ENCODE measurements around the gene KRTAP12-3.
"Not testable (repeated sequence)": the region's sequence is repeated elsewhere in the genome, so short reads cannot be mapped to it uniquely, and the experiment has no call there.

The KRTAP12-3 gene, protein sequence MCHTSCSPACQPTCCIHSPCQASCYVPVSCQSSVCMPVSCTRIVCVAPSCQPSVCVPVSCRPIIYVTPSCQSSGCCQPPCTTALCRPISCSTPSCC

DNA sequence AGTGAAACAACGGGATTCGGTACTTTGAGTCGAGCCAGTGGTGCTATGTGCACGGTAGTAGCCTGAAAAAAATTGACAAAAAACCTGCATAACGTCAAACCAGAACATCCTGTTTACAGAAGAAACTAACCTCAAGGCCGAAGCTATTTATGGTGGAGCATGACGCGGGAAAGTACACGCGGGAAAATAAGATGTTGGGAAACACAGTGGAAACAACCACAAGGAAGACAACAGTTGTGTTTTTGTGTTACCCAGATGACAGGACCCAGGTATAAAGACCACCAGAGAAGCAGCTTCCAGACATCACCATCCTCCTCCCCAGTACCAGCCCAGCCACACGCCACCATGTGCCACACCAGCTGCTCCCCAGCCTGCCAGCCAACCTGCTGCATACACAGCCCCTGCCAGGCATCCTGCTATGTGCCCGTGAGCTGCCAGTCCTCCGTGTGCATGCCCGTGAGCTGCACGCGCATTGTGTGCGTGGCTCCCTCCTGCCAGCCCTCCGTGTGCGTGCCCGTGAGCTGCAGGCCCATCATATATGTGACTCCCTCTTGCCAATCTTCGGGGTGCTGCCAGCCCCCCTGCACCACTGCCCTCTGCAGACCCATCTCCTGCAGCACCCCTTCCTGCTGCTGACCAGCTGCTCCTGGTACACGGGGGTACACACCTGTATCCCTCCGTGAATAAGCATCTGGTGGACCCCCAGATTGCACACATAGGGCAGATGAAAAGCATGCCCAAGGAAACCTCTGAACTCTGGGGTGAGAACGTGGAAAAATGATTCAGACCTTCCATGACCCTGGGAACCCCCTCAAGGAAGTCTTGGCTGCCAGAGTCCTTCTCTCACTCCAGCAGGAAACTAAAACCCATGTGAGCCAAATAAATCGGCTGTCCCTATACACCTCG lies at the start of gene KRTAP12-3:
TSS of gene KRTAP12-3 (plus strand) at position 298 of the 906 bp plus-strand sequence. CDS start at position 346, 48 bp downstream.
- DNase-seq, result no peak

DNA sequence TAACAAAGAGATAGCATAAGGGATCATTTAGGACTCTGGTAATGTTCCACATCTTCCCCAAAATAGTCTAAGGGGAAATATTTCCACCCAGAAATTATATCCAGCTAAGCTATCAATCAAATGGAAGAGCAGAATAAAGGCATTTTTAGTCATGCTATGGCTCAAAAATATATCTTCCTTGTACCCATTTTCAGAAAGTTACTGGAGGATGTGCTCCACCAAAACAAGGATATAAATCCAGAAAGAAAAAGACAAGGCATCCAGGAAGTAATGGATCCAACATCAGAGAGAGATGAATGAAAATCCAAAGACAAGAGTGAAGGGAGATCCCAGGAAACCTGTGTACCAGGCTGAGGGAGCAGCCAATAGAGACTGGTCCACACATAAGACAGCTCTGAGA lies 48.5 kb upstream of the KRTAP12-3 start:
- no peak for DNase-seq

DNA sequence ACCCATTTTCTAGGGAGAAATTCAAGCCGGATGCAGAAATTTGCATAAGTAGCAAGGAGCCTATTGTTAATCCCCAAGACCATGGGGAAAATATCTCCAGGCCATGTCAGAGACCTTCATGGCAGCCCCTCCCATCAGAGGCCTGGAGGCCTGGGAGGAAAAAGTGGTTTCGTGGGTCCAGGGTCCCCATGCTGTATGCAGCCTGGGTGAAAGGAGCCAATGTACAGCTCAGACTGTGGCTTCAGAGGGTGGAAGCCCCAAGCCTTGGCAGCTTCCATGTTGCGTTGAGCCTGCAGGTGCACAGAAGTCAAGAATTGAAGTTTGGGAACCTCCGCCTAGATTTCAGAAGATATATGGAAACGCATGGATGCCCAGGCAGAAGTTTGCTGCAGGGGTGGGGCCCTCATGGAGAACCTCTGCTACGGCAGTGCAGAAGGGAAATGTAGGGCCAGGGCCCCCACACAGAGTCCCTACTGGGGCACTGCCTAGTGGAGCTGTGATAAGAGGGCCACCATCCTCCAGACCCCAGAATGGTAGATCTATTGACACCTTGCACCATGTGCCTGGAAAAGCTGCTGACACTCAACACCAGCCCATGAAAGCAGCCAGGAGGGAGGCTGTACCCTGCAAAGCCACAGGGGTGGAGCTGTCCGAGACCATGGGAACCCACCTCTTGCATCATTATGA lies 47.4 kb upstream of the KRTAP12-3 start:
- DNase-seq, result not testable (repeated sequence)

DNA sequence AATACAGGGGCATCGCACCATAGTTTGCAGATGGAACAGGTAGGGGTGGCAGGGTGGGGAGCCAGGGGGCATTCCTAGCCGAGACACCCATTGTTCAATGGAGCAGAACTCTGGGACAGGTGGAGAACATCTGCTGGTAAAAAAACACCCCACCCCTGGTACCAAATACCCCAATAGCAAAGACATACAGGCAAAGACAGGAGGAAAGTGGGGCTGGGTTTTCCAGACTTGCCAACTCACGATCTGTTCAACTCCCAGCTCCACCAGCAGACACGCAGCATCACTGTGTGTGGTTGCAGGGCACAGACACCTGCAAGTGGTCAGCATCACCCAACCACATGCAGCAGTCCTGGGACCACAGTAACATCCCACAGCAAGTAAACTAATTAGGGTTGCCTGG lies 46.2 kb upstream of the KRTAP12-3 start:
- DNase-seq, result no peak

DNA sequence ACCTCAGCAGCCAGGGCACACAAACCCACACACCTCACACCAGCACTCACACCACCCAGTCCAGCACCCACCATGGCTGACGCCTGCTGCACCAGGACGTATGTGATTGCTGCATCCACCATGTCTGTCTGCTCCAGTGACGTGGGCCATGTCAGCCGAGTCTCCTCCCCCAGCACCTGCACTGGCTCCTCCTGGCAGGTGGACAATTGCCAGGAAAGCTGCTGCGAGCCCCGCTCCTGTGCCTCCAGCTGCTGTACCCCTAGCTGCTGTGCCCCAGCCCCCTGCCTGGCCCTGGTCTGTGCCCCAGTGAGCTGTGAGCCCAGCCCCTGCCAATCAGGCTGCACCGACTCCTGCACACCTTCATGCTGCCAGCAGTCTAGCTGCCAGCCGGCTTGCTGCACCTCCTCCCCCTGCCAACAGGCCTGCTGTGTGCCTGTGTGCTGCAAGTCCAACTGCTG lies 45.7 kb upstream of the KRTAP12-3 start, which contains the start of gene KRTAP10-8:
TSS of gene KRTAP10-8 (plus strand) at position 51 of the 458 bp plus-strand sequence. CDS start at position 73, 22 bp downstream.
- no peak for DNase-seq

DNA sequence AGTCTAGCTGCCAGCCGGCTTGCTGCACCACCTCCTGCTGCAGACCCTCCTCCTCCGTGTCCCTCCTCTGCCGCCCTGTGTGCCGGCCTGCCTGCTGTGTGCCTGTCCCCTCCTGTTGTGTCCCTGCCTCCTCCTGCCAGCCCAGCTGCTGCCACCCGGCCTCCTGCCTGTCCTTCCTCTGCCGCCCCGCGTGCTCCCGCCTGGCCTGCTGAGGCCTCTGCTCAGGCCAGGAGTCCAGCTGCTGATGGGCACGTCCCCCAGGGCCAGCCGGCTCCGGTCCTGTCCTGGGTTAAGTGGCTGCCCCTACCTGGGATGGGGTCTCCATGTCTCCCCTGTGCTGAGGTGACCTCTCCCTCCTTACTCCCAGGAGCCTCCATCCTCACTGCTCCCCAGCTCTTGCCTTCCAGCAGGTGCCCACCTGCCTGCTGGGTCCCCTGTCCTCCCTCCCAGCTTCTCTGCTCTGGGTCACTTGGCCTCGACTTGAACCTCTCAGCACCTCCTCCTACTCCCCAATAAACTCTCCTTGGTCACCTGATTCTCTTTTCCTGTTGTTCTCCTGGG lies 45.0 kb upstream of the KRTAP12-3 start:
- DNase-seq, result no peak

DNA sequence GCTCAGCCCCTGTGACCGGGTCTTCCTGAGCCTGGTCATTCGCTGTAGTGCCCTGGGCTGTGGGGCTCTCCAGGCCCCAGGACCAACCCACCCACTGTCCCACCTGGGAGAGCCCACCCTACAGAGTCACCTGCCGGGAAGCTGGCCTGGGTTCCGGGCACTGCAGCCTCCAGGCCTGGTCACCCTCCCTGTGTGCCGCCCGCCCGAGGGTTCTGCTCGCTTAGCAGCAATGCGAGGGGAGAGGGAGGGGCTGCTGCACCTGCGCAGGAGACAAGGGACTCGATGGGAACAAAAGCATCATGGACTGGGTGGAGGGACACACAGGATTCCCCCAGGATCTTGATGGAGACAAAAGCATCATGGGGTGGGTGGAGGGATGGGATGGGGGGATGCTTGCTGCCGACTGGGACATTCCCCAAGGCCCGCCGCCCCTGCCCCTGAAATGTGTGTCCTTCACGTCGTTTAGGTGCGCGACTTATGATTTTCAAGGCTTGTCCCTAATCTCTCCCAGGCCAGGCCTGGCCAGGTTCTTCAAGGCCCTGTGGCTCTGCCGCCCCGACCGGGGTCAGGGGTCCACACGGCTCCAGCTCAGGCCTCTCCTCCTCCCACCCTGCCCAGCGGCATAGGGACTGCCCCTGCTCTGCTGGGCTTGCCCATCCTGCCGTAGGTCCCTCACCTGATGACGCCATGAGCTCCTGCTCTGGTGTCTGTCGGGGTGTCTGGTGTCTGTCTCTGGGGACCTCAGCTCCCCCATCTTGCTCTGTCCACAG lies 44.2 kb upstream of the KRTAP12-3 start:
- no peak for DNase-seq

DNA sequence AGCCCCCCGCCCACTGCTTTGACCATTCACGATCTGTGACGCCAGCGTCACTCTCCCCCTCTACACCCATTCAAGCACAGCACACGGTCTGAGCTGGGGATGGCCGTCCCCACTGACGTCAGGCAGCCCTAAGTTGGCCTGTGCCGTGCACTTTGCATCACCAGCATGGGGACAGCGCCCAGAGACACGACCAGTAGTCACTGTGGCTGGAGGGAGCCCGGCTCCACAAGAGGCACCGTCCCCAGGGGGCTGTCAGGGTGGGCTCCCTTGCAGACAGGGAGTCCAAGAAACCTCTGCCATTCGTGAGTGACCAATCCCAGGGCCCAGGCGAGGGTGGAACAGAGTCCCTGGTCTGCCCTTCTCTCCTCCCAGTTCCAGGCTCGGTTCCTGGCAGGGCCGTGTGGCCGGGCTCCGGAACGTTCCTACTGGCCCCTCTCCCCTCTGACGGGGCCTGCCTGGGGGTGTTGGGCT lies 43.5 kb upstream of the KRTAP12-3 start:
- DNase-seq, result no peak

DNA sequence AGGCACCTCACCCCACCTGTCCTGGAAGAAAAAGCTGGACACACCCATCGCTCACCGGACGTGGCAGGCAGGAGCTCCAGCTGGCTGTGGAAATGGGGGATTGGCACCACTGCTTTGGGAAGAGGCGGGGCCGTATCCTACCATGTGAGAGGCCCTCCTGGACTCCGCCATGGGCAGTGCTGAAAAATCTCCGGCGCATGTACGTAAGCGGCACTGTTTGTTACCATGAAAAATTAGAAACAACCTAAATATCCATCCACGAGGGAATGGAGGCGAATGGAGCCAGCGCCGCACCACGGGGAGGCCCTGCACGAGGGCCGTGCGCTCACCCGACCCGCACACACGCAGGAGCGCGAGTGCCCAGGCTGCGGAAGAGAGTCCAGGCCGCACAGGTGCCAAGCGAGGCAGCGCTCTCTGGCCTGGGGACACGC lies 42.8 kb upstream of the KRTAP12-3 start:
- DNase-seq, result no peak

DNA sequence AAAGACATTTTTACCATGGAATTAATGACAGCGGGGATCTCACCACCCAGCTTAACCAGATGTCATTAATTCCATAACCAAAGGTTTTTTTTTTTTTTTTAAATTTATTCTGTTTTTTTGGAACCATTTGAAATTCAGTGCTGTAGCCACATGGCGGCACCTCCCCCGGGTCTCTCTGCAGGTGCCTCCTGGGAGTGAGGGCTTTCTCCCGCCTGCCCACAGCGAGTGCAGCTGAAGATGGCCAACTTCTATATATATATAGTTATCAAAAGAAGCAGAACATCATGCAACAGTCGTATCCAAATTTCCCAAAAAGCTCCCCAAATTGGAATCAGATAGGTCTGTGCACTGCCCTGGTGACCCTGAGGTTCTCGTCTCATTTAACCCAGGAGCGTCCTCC lies 42.3 kb upstream of the KRTAP12-3 start:
- no peak for DNase-seq

DNA sequence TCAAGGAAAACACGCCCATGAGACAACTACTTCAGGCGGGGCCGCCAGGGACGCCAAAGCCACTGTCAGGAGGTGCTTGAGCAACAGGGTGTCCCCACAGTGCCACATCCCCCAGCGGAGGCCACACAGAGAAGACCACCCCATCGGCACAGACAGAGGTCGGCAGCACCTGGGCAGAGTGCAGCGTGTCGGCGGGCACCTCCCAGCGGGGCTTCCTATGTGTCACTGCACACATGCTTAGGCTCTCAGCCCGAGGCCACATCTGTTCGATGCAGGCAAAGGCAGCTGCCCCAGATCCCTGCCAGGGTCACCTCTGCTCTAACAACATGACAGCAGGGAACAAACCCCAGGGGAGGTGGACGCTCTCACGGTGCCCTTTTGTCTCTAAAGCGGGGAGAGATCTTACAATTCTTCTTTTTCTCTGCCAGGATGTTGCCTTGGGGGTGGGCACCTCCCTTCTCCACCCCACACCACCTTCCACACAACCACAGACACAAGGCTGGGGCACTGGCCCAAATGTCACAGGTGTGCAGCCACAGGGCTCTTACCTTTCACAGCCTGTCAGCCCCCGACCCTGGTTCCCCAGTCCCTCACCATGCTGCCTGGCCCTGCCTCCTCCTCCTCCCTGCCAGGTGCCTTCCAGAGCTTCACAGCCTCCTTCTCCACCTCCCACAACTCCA lies 41.7 kb upstream of the KRTAP12-3 start:
- DNase-seq, result no peak

DNA sequence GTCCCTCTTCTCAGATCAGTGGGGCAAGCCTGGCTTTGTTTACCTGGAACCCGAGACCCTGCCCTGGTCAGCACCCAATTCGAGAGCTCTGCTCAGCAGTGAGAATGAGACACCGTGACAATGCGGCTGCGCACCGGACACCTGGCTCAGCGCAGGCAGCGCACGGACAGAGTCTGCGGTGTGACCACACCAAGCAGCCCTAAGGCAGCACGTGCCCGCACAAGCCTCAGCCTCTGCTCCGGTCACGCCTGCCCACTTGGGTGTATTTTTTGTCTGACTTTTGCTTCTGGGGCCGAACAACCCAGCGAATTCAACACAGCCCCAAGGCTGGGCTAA lies 41.2 kb upstream of the KRTAP12-3 start:
- no peak for DNase-seq

DNA sequence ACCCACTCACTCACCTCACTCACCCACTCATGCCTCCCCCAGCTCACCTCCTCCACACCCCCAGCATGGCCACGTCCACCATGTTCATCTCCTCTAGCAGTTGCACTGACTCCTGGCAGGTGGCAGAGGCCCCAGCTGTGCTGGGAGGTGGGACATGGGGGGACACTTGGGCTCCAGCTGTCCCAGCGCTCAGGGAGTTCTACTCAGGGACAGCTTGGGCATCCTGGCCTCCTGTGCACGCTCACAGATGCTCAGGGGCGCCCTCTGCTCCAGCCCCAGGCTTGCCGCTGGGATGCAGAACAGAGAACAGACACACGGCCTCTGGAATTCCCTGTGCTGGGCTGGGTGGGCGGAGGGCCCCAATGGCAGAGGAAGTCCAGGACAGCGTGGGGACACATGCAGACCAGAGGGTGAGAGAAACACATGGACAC lies 40.6 kb upstream of the KRTAP12-3 start:
- DNase-seq, result no peak

DNA sequence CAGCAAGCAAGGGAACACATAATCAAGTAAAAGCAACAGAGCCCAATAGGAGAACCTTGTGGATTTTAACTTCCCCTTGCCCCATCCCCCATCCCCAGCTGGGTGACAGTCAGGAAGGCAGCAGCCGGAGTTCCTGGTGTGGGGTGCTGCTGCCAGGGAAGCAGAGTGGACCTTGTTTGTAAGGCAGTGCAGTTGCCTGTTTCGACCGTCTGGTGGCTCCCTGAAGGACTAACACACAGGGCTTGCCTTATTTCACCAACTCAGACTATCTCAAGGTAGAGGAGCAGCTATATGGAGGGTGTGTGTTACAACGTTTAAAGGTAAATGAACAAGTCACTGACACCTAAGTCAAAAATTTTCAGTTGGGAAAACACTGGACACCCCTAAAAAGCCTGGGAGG lies 39.2 kb upstream of the KRTAP12-3 start:
- peak; percentile 52 for DNase-seq

DNA sequence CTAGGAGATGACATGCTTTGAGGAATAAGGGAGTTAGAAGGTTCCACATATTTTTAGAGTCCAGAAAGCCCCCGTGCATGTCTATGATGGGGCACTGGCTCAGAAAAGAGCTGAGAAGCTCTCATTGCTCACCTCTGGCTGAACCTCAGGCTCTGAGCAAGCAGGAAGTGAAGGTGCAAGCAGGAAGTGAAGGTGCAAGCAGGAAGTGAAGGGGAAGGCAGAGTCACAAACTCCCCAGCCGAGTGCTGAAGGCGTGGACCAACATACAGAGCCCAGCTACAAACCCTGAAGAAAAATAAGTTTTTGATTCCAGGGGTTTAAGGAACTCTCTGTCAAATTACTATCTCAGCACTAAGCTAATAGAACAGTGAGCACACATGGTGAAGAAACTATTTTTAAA lies 38.8 kb upstream of the KRTAP12-3 start:
- no peak for DNase-seq

DNA sequence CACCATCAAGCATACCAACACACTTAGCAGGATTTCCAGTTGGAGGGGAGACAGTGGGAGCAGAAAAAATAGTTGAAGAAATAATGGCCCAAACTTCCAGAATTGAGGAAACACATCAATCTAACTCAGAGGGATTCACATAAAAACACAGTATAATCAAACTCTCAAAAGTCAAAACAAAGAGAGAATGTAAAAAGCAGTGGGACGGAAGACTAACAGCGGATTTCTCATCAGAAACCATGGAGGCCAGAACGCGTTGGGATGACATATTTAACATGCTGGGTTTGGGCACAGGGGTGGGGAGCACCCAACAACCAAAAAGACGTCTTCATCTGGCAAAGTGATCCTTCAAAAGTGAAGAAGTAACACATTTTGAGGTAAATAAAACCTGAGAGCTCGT lies 37.8 kb upstream of the KRTAP12-3 start:
- DNase-seq, result no peak

DNA sequence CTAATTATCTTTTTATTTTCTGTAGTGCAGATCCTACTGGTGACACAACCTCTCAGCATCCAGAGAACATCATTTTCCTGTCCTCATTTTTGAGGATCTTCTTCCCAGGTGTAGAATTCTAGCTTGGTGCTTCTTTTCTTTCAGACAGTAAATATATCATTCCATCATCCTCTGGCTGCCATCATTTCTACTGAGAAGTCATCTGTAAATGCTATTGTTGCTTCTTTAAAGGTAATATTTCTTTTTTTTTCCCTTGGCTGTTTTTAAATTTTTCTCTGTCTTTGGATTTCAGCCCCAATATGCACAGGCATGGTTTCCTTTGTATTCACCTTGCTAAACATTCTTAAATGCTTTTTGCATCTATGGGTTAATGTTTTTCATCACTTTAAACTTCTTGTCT lies 34.2 kb upstream of the KRTAP12-3 start:
- no peak for DNase-seq

DNA sequence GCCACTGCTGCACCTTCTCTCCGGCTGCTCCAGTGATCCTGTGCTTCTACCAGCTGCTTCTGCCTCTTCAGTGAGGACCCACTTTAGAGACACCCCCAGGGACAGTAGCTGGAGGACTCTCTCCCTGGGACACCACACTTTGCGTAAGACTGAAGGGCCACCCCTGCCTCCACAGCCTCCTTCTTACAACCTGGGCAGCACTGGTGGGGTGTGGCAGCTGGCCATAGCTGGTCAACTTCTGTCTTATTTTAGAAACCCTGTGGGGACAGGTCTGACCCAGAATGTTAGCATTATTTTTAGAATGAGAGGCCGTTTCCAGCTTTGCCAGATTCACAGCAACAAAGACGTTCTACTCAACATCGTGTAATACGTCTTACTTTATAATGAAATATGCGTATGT lies 32.0 kb upstream of the KRTAP12-3 start:
- no peak for DNase-seq

DNA sequence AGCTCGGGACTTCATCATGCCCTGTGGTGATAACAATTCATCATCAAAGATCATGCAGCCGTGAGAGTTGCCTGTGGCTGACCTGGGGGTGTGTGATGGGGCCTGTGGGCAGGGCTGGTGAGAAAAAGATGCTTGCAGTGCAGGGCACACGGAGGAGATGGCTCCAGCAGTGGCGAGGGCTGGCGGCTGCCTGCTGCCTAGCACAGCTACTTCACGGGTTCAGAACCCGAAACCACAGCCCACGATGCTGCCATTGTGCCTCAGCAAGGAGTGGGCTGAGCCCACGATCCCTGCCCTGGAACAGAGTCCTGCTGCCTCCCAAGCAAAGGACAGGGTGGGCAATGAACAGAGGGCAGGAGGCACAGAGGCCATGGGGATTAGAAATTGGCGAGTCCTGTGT lies 31.5 kb upstream of the KRTAP12-3 start:
- no peak for DNase-seq

DNA sequence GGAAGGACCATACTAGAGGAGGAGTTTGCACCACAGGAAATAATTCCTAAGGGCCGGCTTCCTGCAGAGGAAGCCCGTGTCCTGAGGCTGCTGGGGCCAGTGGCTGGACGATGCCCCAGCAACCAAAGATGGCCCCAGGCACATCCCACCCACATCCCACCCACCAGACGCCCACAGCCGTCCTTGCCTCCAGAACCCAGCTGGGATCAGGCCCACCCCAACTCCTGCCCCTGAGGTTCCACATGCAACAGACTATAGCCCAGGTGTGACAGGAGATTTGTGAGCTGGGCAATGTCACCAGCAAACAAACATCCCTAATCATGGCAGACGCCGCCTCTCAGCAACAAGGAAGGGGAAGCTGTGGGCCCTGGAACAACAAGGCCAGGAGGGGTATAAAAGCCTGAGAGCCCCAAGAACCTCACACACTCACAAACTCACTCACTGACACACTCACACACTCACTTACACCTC lies 31.0 kb upstream of the KRTAP12-3 start, which contains the start of gene KRTAP10-9:
TSS of gene KRTAP10-9 (plus strand) at position 421 of the 471 bp plus-strand sequence. CDS start 79 bp downstream, outside the sequence.
- DNase-seq, result no peak

DNA sequence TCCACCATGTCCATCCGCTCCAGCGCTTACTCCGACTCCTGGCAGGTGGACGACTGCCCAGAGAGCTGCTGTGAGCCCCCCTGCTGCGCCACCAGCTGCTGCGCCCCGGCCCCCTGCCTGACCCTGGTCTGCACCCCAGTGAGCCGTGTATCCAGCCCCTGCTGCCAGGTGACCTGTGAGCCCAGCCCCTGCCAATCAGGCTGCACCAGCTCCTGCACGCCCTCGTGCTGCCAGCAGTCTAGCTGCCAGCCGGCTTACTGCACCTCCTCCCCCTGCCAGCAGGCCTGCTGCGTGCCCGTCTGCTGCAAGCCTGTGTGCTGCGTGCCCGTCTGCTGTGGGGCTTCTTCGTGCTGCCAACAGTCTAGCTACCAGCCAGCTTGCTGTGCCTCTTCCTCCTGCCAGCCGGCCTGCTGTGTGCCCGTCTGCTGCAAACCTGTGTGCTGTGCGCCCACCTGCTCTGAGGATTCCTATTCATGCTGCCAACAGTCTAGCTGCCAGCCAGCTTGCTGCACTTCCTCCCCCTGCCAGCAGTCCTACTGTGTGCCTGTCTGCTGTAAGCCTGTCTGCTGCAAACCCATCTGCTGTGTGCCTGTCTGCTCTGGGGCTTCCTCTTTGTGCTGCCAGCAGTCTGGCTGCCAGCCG lies 30.4 kb upstream of the KRTAP12-3 start:
- not testable (repeated sequence) for DNase-seq

Measured in OCI-M1 (cell line).